Measurements from ENCODE around the gene PYCARD.

PYCARD gene

GRCh38 chr16:31191697-31192428, 10.7 kb downstream of the PYCARD start:
- no peak for TF ChIP-seq CTCF (IDR thresholded peaks at IDR 0.05; ENCODE audit: borderline replicate concordance, insufficient read depth, low read depth, low read length)
- H3K4me3 ChIP-seq (ENCODE audit: low read depth, low read length), result no peak overlapping the region

- no peak for TF ChIP-seq CTCF (IDR thresholded peaks at IDR 0.05; ENCODE audit: borderline replicate concordance, insufficient read depth, low read depth, low read length)
- H3K4me3 ChIP-seq (ENCODE audit: low read depth, low read length), result no peak overlapping the region
Measured at GRCh38 chr16:31190818-31191444, 11.6 kb downstream of the PYCARD start.

GRCh38 chr16:31190061-31190460, 12.5 kb downstream of the PYCARD start:
- no peak overlapping the region for H3K4me3 ChIP-seq (ENCODE audit: low read depth, low read length)
- no peak for TF ChIP-seq CTCF (IDR thresholded peaks at IDR 0.05; ENCODE audit: borderline replicate concordance, insufficient read depth, low read depth, low read length)

GRCh38 chr16:31189412-31189778, 13.2 kb downstream of the PYCARD start:
- no peak for TF ChIP-seq CTCF (IDR thresholded peaks at IDR 0.05; ENCODE audit: borderline replicate concordance, insufficient read depth, low read depth, low read length)
- H3K4me3 ChIP-seq (ENCODE audit: low read depth, low read length), result no peak overlapping the region

- no peak overlapping the region for H3K4me3 ChIP-seq (ENCODE audit: low read depth, low read length)
- no peak for TF ChIP-seq CTCF (IDR thresholded peaks at IDR 0.05; ENCODE audit: borderline replicate concordance, insufficient read depth, low read depth, low read length)
Measured at GRCh38 chr16:31188450-31189411, 13.8 kb downstream of the PYCARD start.

- no peak for TF ChIP-seq CTCF (IDR thresholded peaks at IDR 0.05; ENCODE audit: borderline replicate concordance, insufficient read depth, low read depth, low read length)
- H3K4me3 ChIP-seq (ENCODE audit: low read depth, low read length), result no peak overlapping the region
Measured at GRCh38 chr16:31187808-31188189, 14.8 kb downstream of the PYCARD start.

Data from GM12875 (cell line).